GM12878 (cell line): Measurements from ENCODE around the gene VIL1. TPM values are rescaled to one million over a fixed set of nuclear protein-coding genes. Genes with fewer than 3 reads are reported as not detected.

ENCODE experiments used
- DPF2 ChIP-seq: fragments of 450-650 bp; IDR thresholded peaks from 2 replicates; pipeline ENCODE4 v1.6.1; 2017; ENCODE audit warnings: mild to moderate bottlenecking
- FOS ChIP-seq: IDR thresholded peaks from 3 replicates; pipeline ENCODE4 v1.6.1; 2011; ENCODE audit warnings: borderline replicate concordance; ENCODE audit not compliant: insufficient read length; ENCODE audit errors: extremely low read depth
- HCFC1 ChIP-seq: fragments of 150-350 bp; IDR thresholded peaks from 2 replicates; pipeline ENCODE4 v1.6.1; 2014; ENCODE audit warnings: low read length
- HDAC2 ChIP-seq: fragments of 200-600 bp; sonication (generic); IDR thresholded peaks from 2 replicates; pipeline ENCODE4 v1.6.1; 2017
- HDGF ChIP-seq: fragments of 450-650 bp; IDR thresholded peaks from 2 replicates; pipeline ENCODE4 v1.6.1; 2016; ENCODE audit warnings: antibody characterized with exemption
- IKZF2 ChIP-seq, 2 experiments: fragments of 450-650 bp; IDR thresholded peaks; 2 replicates each; pipeline ENCODE4 v1.6.1; 2017; ENCODE audit warnings: mild to moderate bottlenecking in 2 of 2, moderate library complexity in 2 of 2
- MYC ChIP-seq: IDR thresholded peaks from 2 replicates; pipeline ENCODE4 v1.6.1; 2011; ENCODE audit warnings: mild to moderate bottlenecking, low read length, moderate library complexity, inconsistent platforms; ENCODE audit not compliant: insufficient read depth, insufficient replicate concordance, insufficient read length, severe bottlenecking
- NFXL1 ChIP-seq: fragments of 450-650 bp; IDR thresholded peaks from 2 replicates; pipeline ENCODE4 v1.6.1; 2017; ENCODE audit warnings: antibody characterized with exemption, mild to moderate bottlenecking, borderline replicate concordance
- NR2F1 ChIP-seq: fragments of 450-650 bp; conservative IDR thresholded peaks from 2 replicates; pipeline ENCODE4 v1.6.1; 2017; ENCODE audit warnings: mild to moderate bottlenecking
- PAX5 ChIP-seq: IDR thresholded peaks from 2 replicates; pipeline ENCODE4 v1.6.1; 2011; ENCODE audit warnings: low read depth, low read length, borderline replicate concordance
- RCOR1 ChIP-seq: conservative IDR thresholded peaks from 2 replicates; pipeline ENCODE4 v1.6.1; 2012; ENCODE audit warnings: low read depth, low read length, improper control_type of control experiment
- SIN3A ChIP-seq: IDR thresholded peaks from 2 replicates; pipeline ENCODE4 v1.6.1; 2012; ENCODE audit warnings: low read depth, low read length, improper control_type of control experiment
- SMARCA5 ChIP-seq: fragments of 450-650 bp; IDR thresholded peaks from 2 replicates; pipeline ENCODE4 v1.6.1; 2017; ENCODE audit warnings: mild to moderate bottlenecking
- SP1 ChIP-seq: IDR thresholded peaks from one replicate; pipeline ENCODE4 v1.6.1; 2011; ENCODE audit warnings: low read depth, low read length
- SREBF2 ChIP-seq: IDR thresholded peaks from 2 replicates; pipeline ENCODE4 v1.6.1; 2012; ENCODE audit warnings: mild to moderate bottlenecking, low read length
- ZNF207 ChIP-seq: fragments of 450-650 bp; IDR thresholded peaks from 2 replicates; pipeline ENCODE4 v1.6.1; 2014; ENCODE audit warnings: antibody characterized with exemption, mild to moderate bottlenecking, borderline replicate concordance
- polyA plus RNA-seq, 11 experiments: library from polyadenylated mRNA; depleted of rRNA in 4 of 11; unstranded in 6 of 11; stranded (reverse) in 5 of 11; fragments of >200 nt; fragmentation: Nextera tagmentation in 4 of 11; fragmentation: Illumina TruSeq in 1 of 11; extraction: Ambion mirVana in 4 of 11; extraction: Trizol in 1 of 11; gene quantifications; 1 replicate in 1 of 11; 2 replicates in 10 of 11; pipeline versions ENCODE4 v1.2.1 to v1.2.3, GENCODE V29; 2011 to 2016; ENCODE audit warnings: inconsistent platforms in 2 of 11, missing spikeins in 2 of 11, low read depth in 1 of 11
- total RNA-seq, 4 experiments: library from RNA; depleted of rRNA in 3 of 4; stranded (reverse); fragments of >200 nt in 3 of 4; fragmentation: Illumina TruSeq in 1 of 4; extraction: Trizol in 1 of 4; gene quantifications; 2 replicates each; pipeline versions ENCODE4 v1.2.1 to v1.2.3, GENCODE V29; 2013 to 2021
- TF ChIP-seq, protein P1 (sequence below): IDR thresholded peaks from 2 replicates; pipeline ENCODE4 v1.6.1; 2011; ENCODE audit warnings: low read depth, mild to moderate bottlenecking, low read length, moderate library complexity, borderline replicate concordance; ENCODE audit errors: extremely low read depth
- TF ChIP-seq, protein P2 (sequence below): fragments of 450-650 bp; IDR thresholded peaks from 2 replicates; pipeline ENCODE4 v1.6.1; 2014; ENCODE audit warnings: mild to moderate bottlenecking
- TF ChIP-seq, protein P3 (sequence below): fragments of 450-650 bp; formaldehyde crosslinking; IDR thresholded peaks from 2 replicates; pipeline ENCODE4 v1.4.0; 2020; ENCODE audit warnings: mild to moderate bottlenecking, moderate library complexity
- TF ChIP-seq, protein P4 (sequence below): IDR thresholded peaks from 2 replicates; pipeline ENCODE4 v1.6.1; 2011; ENCODE audit warnings: borderline replicate concordance, low read depth, mild to moderate bottlenecking, moderate library complexity, mixed read lengths, low read length; ENCODE audit not compliant: insufficient read depth; ENCODE audit errors: extremely low read length

Gene VIL1
- total and polyA plus RNA-seq, 10 of the 15 experiments (the other 5 are each of a cell fraction or from before 2014, with no cell fraction given): 0.03 to 1.9 (median 0.33) TPM

DNA sequence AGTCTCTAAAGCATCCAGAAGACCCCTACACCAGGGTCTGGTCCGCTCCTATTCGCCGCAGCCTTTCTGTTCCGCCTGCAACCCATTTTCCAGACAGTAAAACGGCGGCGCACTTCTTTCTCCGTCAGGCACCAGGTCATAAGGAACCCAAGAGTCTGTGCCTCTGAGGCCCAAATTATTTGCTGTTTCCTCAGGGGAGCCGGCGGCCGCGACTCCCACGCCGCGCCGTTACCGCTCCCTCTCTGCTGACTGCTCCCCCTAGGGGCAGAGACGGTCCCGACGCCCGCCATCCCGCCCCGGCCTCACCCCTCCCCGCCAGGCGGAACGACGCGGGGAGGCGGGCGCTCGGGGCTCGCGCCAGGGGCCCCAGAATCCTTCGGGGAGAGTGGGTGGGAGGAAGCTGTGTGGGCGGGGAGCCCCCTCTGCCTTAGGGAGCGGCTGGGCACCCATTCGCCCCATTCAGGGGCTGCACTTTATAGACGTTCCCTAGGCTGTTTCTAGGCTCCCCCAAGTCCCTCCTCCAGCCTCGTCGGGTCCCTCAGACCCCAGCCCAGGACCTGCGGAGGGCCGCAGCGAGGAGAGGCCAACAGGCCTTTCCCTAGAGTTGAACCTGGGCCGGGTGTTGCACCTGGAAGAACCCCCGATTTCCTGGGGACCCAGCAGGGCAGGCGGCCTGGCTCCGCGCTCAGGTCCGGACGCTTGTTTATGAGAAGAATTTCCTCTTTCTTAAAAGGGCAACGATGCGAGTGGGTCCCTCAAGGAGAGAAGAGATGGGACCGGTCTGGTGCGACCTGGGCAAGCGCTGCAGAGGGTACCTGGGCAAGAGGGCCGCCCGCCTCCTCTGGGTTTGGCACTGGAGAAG lies 22.9 kb upstream of the VIL1 start (continued):
- TF ChIP-seq, protein P1, sequence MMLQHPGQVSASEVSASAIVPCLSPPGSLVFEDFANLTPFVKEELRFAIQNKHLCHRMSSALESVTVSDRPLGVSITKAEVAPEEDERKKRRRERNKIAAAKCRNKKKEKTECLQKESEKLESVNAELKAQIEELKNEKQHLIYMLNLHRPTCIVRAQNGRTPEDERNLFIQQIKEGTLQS: no peak
- TF ChIP-seq SMARCA5: peak; percentile 87
- no peak; the same call in 1 of the 2 replicates for TF ChIP-seq RCOR1
- TF ChIP-seq SP1: peak; percentile 85
- TF ChIP-seq HDAC2: no peak
- no peak for TF ChIP-seq NFXL1
- no peak for TF ChIP-seq SREBF2
- TF ChIP-seq MYC: no peak
- TF ChIP-seq IKZF2 (IDR thresholded peaks at IDR 0.05): peak; percentile 80 to 82
- TF ChIP-seq, protein P2, sequence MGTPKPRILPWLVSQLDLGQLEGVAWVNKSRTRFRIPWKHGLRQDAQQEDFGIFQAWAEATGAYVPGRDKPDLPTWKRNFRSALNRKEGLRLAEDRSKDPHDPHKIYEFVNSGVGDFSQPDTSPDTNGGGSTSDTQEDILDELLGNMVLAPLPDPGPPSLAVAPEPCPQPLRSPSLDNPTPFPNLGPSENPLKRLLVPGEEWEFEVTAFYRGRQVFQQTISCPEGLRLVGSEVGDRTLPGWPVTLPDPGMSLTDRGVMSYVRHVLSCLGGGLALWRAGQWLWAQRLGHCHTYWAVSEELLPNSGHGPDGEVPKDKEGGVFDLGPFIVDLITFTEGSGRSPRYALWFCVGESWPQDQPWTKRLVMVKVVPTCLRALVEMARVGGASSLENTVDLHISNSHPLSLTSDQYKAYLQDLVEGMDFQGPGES: peak; percentile 82; the same call in 1 of the 2 replicates
- TF ChIP-seq SIN3A: no peak
- peak; percentile 51; the same call in 1 of the 2 replicates for TF ChIP-seq HCFC1
- peak; percentile 87 for TF ChIP-seq ZNF207
- TF ChIP-seq, protein P3, sequence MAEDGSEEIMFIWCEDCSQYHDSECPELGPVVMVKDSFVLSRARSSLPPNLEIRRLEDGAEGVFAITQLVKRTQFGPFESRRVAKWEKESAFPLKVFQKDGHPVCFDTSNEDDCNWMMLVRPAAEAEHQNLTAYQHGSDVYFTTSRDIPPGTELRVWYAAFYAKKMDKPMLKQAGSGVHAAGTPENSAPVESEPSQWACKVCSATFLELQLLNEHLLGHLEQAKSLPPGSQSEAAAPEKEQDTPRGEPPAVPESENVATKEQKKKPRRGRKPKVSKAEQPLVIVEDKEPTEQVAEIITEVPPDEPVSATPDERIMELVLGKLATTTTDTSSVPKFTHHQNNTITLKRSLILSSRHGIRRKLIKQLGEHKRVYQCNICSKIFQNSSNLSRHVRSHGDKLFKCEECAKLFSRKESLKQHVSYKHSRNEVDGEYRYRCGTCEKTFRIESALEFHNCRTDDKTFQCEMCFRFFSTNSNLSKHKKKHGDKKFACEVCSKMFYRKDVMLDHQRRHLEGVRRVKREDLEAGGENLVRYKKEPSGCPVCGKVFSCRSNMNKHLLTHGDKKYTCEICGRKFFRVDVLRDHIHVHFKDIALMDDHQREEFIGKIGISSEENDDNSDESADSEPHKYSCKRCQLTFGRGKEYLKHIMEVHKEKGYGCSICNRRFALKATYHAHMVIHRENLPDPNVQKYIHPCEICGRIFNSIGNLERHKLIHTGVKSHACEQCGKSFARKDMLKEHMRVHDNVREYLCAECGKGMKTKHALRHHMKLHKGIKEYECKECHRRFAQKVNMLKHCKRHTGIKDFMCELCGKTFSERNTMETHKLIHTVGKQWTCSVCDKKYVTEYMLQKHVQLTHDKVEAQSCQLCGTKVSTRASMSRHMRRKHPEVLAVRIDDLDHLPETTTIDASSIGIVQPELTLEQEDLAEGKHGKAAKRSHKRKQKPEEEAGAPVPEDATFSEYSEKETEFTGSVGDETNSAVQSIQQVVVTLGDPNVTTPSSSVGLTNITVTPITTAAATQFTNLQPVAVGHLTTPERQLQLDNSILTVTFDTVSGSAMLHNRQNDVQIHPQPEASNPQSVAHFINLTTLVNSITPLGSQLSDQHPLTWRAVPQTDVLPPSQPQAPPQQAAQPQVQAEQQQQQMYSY: no peak
- TF ChIP-seq HDGF: no peak
- TF ChIP-seq FOS: no peak
- 0 out of 2 replicates have a peak, but pooled peaks have one; percentile 75 for TF ChIP-seq PAX5
- TF ChIP-seq NR2F1: peak; percentile 74
- peak; percentile 55 for TF ChIP-seq DPF2
- TF ChIP-seq, protein P4, sequence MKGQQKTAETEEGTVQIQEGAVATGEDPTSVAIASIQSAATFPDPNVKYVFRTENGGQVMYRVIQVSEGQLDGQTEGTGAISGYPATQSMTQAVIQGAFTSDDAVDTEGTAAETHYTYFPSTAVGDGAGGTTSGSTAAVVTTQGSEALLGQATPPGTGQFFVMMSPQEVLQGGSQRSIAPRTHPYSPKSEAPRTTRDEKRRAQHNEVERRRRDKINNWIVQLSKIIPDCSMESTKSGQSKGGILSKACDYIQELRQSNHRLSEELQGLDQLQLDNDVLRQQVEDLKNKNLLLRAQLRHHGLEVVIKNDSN: no peak
